HuH-7 (cell line): ENCODE measurements around the gene GLDC.

Experiments used
- DNase-seq: peaks from one replicate; pipeline ENCODE4 v3.0.0; 2011; ENCODE audit warnings: low spot score

The GLDC gene

GRCh38 chr9:6501526-6502210 lies 143.9 kb downstream of the GLDC start:
- DNase-seq: no peak

- no peak for DNase-seq
These were observed 146.5 kb downstream of the GLDC start for GRCh38 chr9:6498982-6499381.

GRCh38 chr9:6495466-6495865 lies 150.1 kb downstream of the GLDC start:
- DNase-seq: no peak

- DNase-seq: no peak
These were observed 154.7 kb downstream of the GLDC start for GRCh38 chr9:6490863-6491262.

- no peak for DNase-seq
These were observed 156.4 kb downstream of the GLDC start for GRCh38 chr9:6489099-6489498.

- no peak for DNase-seq
These were observed 157.1 kb downstream of the GLDC start for GRCh38 chr9:6488395-6488794.

- no peak for DNase-seq
These were observed 161.3 kb downstream of the GLDC start for GRCh38 chr9:6484210-6484609.
